Smooth muscle cell (in vitro differentiated cells): ENCODE results near the gene MBNL2. TPM values are rescaled to one million over a fixed set of nuclear protein-coding genes. Genes with fewer than 3 reads are reported as not detected.

Experiments used
- DNase-seq: peaks from one replicate; lab custom pipeline; 2025; ENCODE audit not compliant: unreplicated experiment; lab: John Stamatoyannopoulos, UW
- H2AFZ ChIP-seq: fragments of 200-600 bp; sonication (generic); 2 replicates; pipeline ENCODE4 v1.6.0; 2016; ENCODE audit warnings: antibody characterized with exemption, low read depth, mild to moderate bottlenecking
- H3F3A ChIP-seq: fragments of 200-600 bp; sonication (generic); 2 replicates; pipeline ENCODE4 v1.6.0; 2017; ENCODE audit warnings: antibody characterized with exemption, low read depth
- H3K27ac ChIP-seq: fragments of 200-600 bp; sonication (generic); 2 replicates; pipeline ENCODE4 v1.5.1; 2016; ENCODE audit warnings: low read depth, mild to moderate bottlenecking
- H3K27me3 ChIP-seq: fragments of 200-600 bp; sonication (generic); 2 replicates; pipeline ENCODE4 v1.6.1; 2016; ENCODE audit warnings: low read depth, mild to moderate bottlenecking
- H3K36me3 ChIP-seq: fragments of 200-600 bp; sonication (generic); 2 replicates; pipeline ENCODE4 v1.5.1; 2016; ENCODE audit warnings: low read depth
- H3K4me1 ChIP-seq: fragments of 200-600 bp; sonication (generic); 2 replicates; pipeline ENCODE4 v1.5.1; 2016; ENCODE audit warnings: low read depth
- H3K4me2 ChIP-seq: fragments of 200-600 bp; sonication (generic); 2 replicates; pipeline ENCODE4 v1.6.0; 2016; ENCODE audit warnings: mild to moderate bottlenecking
- H3K4me3 ChIP-seq: fragments of 200-600 bp; sonication (generic); 2 replicates; pipeline ENCODE4 v1.5.1; 2016; ENCODE audit warnings: mild to moderate bottlenecking
- H3K79me2 ChIP-seq: fragments of 200-600 bp; sonication (generic); 2 replicates; pipeline ENCODE4 v1.6.0; 2016; ENCODE audit warnings: low read depth, mild to moderate bottlenecking
- H3K9ac ChIP-seq: fragments of 200-600 bp; sonication (generic); 2 replicates; pipeline ENCODE4 v1.6.0; 2016; ENCODE audit warnings: low read depth
- H3K9me3 ChIP-seq: fragments of 200-600 bp; sonication (generic); replicated peaks from 2 replicates; pipeline ENCODE4 v1.5.1; 2016; ENCODE audit warnings: low read depth
- H4K20me1 ChIP-seq: fragments of 200-600 bp; sonication (generic); 2 replicates; pipeline ENCODE4 v1.6.0; 2016; ENCODE audit warnings: low read depth
- WGBS: methylation state at CpG from one replicate; pipeline ENCODE4 v1.1.7; 2016; ENCODE audit warnings: low lambda C conversion rate; 5-methylcytosine and 5-hydroxymethylcytosine counted together
- polyA plus RNA-seq: library from polyadenylated mRNA; unstranded; fragments of >200 nt; fragmentation: Nextera tagmentation; extraction: Ambion mirVana; gene quantifications from 2 replicates; pipeline ENCODE4 v1.2.1, GENCODE V29; 2016
- total RNA-seq: library from RNA; depleted of rRNA; stranded (reverse); fragments of >200 nt; gene quantifications from 2 replicates; pipeline ENCODE4 v1.2.3, GENCODE V29; 2014
- TF ChIP-seq, protein P1 (sequence below): fragments of 200-600 bp; sonication (generic); IDR thresholded peaks from 2 replicates; pipeline ENCODE4 v1.5.1; 2017; ENCODE audit warnings: borderline replicate concordance, mild to moderate bottlenecking, antibody characterized with exemption; ENCODE audit not compliant: insufficient read depth, poor library complexity, severe bottlenecking

MBNL2 gene
- total and polyA plus RNA-seq, 2 experiments from 2014 or later, result 33.7 to 120 TPM

DNA sequence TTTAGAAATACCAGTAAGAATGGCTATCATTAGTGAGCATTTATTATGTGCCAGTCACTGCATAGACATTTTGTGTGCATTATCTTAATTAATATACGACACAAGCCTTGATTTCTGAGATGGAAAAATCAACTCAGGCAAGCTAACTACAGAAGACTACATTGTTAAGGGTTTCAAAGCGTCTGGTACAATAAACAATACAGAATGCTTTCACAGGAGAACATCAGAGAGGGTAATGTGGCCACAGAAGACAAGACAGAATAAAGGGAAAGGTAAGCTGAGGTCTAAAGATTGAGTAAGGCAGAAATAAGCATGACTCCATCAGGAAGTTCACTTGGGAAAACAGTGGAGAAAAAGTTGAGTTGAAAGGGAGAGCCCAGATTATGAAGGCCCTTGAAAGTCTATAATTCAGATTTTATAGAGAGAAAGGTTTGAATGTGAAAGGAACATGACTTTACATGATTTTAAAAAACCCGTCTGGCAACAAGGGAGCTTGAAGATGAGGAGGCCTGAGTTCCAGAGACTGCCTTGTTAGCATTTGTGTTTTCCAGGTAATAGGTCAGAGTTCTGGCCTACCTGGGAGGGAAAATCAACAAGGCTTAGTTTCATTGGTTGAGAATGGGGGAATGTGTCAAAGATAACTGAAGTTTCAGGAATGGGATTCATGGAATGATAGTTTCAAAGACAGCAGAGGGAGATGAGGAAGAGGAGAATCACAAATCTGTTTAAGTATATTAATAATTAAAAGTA lies 1.8 kb upstream of the MBNL2 start:
- Histone ChIP-seq H4K20me1 (peaks cover 8% of the 10 kb centered on the region), H3K4me3 (no peak overlapping the region), H3K4me2 (no peak overlapping the region), H3K9ac (no peak overlapping the region), H3K79me2 (peaks cover 28% of the 10 kb centered on the region), H2AFZ (peak overlapping the region; percentile 8), H3F3A (peaks cover 5% of the 10 kb centered on the region), H3K9me3 (no peaks in the 10 kb centered on the region), H3K27me3 (no peaks in the 10 kb centered on the region), H3K4me1 (peaks cover 16% of the 10 kb centered on the region), H3K27ac (peak overlapping the region; percentile 54), H3K36me3 (no peaks in the 10 kb centered on the region)
- DNase-seq, result no peak
- TF ChIP-seq, protein P1, sequence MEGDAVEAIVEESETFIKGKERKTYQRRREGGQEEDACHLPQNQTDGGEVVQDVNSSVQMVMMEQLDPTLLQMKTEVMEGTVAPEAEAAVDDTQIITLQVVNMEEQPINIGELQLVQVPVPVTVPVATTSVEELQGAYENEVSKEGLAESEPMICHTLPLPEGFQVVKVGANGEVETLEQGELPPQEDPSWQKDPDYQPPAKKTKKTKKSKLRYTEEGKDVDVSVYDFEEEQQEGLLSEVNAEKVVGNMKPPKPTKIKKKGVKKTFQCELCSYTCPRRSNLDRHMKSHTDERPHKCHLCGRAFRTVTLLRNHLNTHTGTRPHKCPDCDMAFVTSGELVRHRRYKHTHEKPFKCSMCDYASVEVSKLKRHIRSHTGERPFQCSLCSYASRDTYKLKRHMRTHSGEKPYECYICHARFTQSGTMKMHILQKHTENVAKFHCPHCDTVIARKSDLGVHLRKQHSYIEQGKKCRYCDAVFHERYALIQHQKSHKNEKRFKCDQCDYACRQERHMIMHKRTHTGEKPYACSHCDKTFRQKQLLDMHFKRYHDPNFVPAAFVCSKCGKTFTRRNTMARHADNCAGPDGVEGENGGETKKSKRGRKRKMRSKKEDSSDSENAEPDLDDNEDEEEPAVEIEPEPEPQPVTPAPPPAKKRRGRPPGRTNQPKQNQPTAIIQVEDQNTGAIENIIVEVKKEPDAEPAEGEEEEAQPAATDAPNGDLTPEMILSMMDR, result no peak
- WGBS, result 79% methylated on average over 3 of the region's 3 CpGs

DNA sequence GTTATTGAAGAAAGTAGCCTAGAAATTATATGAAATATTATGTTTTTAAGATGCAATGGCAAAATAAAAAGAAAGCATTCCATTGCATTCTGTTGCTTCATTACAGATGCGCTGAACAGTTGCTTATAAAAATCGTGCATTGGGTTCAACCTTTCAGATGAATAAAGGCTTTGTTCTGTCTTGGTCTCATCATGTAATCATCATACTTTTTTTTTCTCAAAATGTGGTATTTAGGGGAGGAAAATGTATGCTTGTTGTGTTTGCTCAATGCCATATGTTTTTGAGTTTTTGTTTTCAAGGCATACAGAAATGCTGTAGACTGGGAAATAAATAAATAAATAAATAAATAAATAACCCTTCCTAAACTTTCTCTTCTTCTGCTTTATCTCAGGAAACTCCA lies 1.1 kb upstream of the MBNL2 start:
- no peaks in the 10 kb centered on the region for H3K9me3 ChIP-seq
- no peak overlapping the region for H3K9ac ChIP-seq
- 88% methylated on average over 2 of the region's 2 CpGs for WGBS
- H2AFZ ChIP-seq, result no peak overlapping the region
- no peaks in the 10 kb centered on the region for H3K36me3 ChIP-seq
- TF ChIP-seq, protein P1, result no peak
- no peak overlapping the region for H3K4me3 ChIP-seq
- H3F3A ChIP-seq, result peaks cover 5% of the 10 kb centered on the region
- no peak for DNase-seq
- H3K27me3 ChIP-seq, result no peaks in the 10 kb centered on the region
- peaks cover 35% of the 10 kb centered on the region for H3K79me2 ChIP-seq
- peaks cover 17% of the 10 kb centered on the region for H3K4me1 ChIP-seq
- H3K27ac ChIP-seq, result peak overlapping the region; percentile 54
- H3K4me2 ChIP-seq, result no peak overlapping the region
- H4K20me1 ChIP-seq, result peaks cover 15% of the 10 kb centered on the region

DNA sequence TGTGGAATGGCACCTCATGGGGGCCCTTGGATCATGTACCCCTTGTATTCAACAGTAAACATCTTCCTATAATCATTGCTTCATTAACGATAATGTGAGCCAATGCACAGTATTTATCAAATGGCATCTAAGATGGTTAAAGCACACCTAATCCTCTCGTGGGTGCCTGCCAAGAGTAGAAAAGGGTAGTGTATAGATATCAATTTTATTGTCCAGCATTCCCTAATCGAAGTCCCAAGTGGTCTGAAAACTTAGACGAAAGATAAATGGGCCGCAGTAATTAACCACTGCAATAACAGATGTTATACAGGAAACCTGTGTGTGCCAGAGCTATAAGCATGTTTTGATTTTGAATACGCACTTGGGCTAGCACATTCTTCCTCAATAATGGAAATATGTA lies 667 bp upstream of the MBNL2 start:
- Histone ChIP-seq H3K4me2 (peak overlapping the region; percentile 95), H3K36me3 (no peaks in the 10 kb centered on the region), H4K20me1 (peaks cover 19% of the 10 kb centered on the region), H3K27me3 (no peaks in the 10 kb centered on the region), H2AFZ (no peak overlapping the region), H3F3A (peaks cover 5% of the 10 kb centered on the region), H3K9ac (no peak overlapping the region), H3K4me3 (peak overlapping the region; percentile 82), H3K9me3 (no peaks in the 10 kb centered on the region), H3K79me2 (peaks cover 39% of the 10 kb centered on the region), H3K4me1 (peaks cover 21% of the 10 kb centered on the region), H3K27ac (peak overlapping the region; percentile 95)
- DNase-seq, result no peak
- TF ChIP-seq, protein P1, result no peak
- WGBS, result 84% methylated on average over 6 of the region's 6 CpGs
